Liver (tissue), 3 donors: ENCODE data around the gene DCAF8.

Source experiments
- ATF3 ChIP-seq: IDR thresholded peaks from 2 replicates; pipeline ENCODE4 v1.6.1; 2016; ENCODE audit warnings: antibody characterized with exemption
- CTCF ChIP-seq: fragments of 150-350 bp; IDR thresholded peaks from 2 replicates; pipeline ENCODE4 v1.5.1; 2017; ENCODE audit warnings: improper control_type of control experiment, low read depth, low read length; ENCODE audit not compliant: missing input control
- EGR1 ChIP-seq, 2 donors: IDR thresholded peaks; 2 replicates each; pipeline ENCODE4 v1.6.1; 2016 to 2018; ENCODE audit warnings: antibody characterized with exemption in 2 of 2, low read depth in 2 of 2
- FOXA1 ChIP-seq: IDR thresholded peaks from 2 replicates; pipeline ENCODE4 v1.6.1; 2016; ENCODE audit warnings: antibody characterized with exemption
- FOXA2 ChIP-seq: IDR thresholded peaks from 2 replicates; pipeline ENCODE4 v1.6.1; 2016; ENCODE audit warnings: antibody characterized with exemption
- JUND ChIP-seq, 2 donors: IDR thresholded peaks; 2 replicates each; pipeline ENCODE4 v1.6.1; 2016; ENCODE audit warnings: antibody characterized with exemption in 2 of 2
- RAD21 ChIP-seq, 2 donors: IDR thresholded peaks; 2 replicates each; pipeline ENCODE4 v1.6.1; 2016; ENCODE audit warnings: antibody characterized with exemption in 2 of 2, mild to moderate bottlenecking in 2 of 2
- RXRA ChIP-seq, 2 donors: IDR thresholded peaks; 2 replicates each; pipeline ENCODE4 v1.6.1; 2017 to 2018; ENCODE audit warnings: antibody characterized with exemption in 2 of 2, mild to moderate bottlenecking in 1 of 2
- SP1 ChIP-seq: IDR thresholded peaks from 2 replicates; pipeline ENCODE4 v1.6.1; 2018; ENCODE audit warnings: antibody characterized with exemption, mild to moderate bottlenecking
- TAF1 ChIP-seq: conservative IDR thresholded peaks from 2 replicates; pipeline ENCODE4 v1.6.1; 2016; ENCODE audit warnings: antibody characterized with exemption, mild to moderate bottlenecking
- YY1 ChIP-seq: IDR thresholded peaks from 2 replicates; pipeline ENCODE4 v1.6.1; 2016; ENCODE audit warnings: antibody characterized with exemption, mild to moderate bottlenecking
- TF ChIP-seq, protein P1 (sequence below): IDR thresholded peaks from 2 replicates; pipeline ENCODE4 v1.6.1; 2016; ENCODE audit warnings: antibody characterized with exemption, mild to moderate bottlenecking
- TF ChIP-seq, protein P2 (sequence below): IDR thresholded peaks from 2 replicates; pipeline ENCODE4 v1.6.1; 2016; ENCODE audit warnings: antibody characterized with exemption
- TF ChIP-seq, protein P3 (sequence below): IDR thresholded peaks from 2 replicates; pipeline ENCODE4 v1.6.1; 2016; ENCODE audit warnings: antibody characterized with exemption
- donor health status: healthy.
- donor health status: healthy.

DNA sequence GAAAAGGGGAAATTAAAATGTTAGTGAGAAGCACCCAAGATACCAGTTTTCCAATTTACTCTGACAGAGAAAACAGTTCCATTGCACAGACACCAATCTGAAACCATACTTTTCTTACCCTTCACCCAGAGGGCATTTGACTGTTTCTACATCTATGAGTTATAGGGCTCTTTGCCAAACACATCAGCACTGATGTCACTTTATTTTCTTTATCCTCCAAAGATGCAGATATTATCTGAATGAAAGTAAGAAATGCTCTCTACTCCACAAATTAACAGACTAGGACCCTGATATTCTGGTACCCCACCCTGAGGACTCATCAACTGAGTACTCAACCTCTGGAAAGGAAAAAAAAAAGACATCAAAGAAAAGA, 46.8 kb upstream of the DCAF8 start:
- TF ChIP-seq ATF3 (no peak), CTCF (no peak), JUND (IDR thresholded peaks at IDR 0.05) (no peak), TAF1 (no peak), SP1 (no peak), EGR1 (IDR thresholded peaks at IDR 0.05; ENCODE audit: low read depth in 2 of 2) (no peak), RAD21 (IDR thresholded peaks at IDR 0.05) (no peak), YY1 (no peak), FOXA2 (no peak), FOXA1 (no peak), RXRA (IDR thresholded peaks at IDR 0.05) (no peak)
- TF ChIP-seq, protein P1, sequence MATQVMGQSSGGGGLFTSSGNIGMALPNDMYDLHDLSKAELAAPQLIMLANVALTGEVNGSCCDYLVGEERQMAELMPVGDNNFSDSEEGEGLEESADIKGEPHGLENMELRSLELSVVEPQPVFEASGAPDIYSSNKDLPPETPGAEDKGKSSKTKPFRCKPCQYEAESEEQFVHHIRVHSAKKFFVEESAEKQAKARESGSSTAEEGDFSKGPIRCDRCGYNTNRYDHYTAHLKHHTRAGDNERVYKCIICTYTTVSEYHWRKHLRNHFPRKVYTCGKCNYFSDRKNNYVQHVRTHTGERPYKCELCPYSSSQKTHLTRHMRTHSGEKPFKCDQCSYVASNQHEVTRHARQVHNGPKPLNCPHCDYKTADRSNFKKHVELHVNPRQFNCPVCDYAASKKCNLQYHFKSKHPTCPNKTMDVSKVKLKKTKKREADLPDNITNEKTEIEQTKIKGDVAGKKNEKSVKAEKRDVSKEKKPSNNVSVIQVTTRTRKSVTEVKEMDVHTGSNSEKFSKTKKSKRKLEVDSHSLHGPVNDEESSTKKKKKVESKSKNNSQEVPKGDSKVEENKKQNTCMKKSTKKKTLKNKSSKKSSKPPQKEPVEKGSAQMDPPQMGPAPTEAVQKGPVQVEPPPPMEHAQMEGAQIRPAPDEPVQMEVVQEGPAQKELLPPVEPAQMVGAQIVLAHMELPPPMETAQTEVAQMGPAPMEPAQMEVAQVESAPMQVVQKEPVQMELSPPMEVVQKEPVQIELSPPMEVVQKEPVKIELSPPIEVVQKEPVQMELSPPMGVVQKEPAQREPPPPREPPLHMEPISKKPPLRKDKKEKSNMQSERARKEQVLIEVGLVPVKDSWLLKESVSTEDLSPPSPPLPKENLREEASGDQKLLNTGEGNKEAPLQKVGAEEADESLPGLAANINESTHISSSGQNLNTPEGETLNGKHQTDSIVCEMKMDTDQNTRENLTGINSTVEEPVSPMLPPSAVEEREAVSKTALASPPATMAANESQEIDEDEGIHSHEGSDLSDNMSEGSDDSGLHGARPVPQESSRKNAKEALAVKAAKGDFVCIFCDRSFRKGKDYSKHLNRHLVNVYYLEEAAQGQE = no peak
- TF ChIP-seq, protein P2, sequence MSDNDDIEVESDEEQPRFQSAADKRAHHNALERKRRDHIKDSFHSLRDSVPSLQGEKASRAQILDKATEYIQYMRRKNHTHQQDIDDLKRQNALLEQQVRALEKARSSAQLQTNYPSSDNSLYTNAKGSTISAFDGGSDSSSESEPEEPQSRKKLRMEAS = no peak
- TF ChIP-seq, protein P3, sequence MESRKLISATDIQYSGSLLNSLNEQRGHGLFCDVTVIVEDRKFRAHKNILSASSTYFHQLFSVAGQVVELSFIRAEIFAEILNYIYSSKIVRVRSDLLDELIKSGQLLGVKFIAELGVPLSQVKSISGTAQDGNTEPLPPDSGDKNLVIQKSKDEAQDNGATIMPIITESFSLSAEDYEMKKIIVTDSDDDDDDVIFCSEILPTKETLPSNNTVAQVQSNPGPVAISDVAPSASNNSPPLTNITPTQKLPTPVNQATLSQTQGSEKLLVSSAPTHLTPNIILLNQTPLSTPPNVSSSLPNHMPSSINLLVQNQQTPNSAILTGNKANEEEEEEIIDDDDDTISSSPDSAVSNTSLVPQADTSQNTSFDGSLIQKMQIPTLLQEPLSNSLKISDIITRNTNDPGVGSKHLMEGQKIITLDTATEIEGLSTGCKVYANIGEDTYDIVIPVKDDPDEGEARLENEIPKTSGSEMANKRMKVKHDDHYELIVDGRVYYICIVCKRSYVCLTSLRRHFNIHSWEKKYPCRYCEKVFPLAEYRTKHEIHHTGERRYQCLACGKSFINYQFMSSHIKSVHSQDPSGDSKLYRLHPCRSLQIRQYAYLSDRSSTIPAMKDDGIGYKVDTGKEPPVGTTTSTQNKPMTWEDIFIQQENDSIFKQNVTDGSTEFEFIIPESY = no peak
